K562 (cell line): ENCODE measurements around the gene RHOB.

Experiments
- BCOR ChIP-seq: fragments of 450-650 bp; IDR thresholded peaks from 2 replicates; pipeline ENCODE4 v1.6.1; 2016
- CBX5 ChIP-seq: IDR thresholded peaks from 2 replicates; pipeline ENCODE4 v1.6.1; 2014; ENCODE audit warnings: low read depth, borderline replicate concordance
- CTCF ChIP-seq, 3 experiments: IDR thresholded peaks in 2 of 3; conservative IDR thresholded peaks in 1 of 3; 2 replicates each; pipeline ENCODE4 v1.5.1; 2011 to 2012; ENCODE audit warnings: low read length in 3 of 3, mild to moderate bottlenecking in 3 of 3, control low read depth in 2 of 3, improper control_type of control experiment in 1 of 3, inconsistent platforms in 1 of 3, low read depth in 1 of 3, mixed read lengths in 1 of 3, moderate library complexity in 1 of 3; ENCODE audit not compliant: insufficient read depth in 2 of 3
- ETV6 ChIP-seq, 3 experiments: fragments of 150-350 bp in 1 of 3; sonication (generic) in 1 of 3; formaldehyde crosslinking in 1 of 3; IDR thresholded peaks; 2 replicates each; pipeline versions ENCODE4 v1.6.1 to v1.8.0; 2014 to 2022; ENCODE audit warnings: borderline replicate concordance in 2 of 3, low read depth in 2 of 3, antibody characterized with exemption in 1 of 3, low read length in 1 of 3, mild to moderate bottlenecking in 1 of 3, missing genetic modification reagents in 1 of 3
- HIVEP1 ChIP-seq: fragments of 250-450 bp; sonication (Bioruptor Pico); IDR thresholded peaks from 2 replicates; pipeline ENCODE4 v1.4.0; 2020; ENCODE audit warnings: mild to moderate bottlenecking
- NCOR1 ChIP-seq: fragments of 450-650 bp; IDR thresholded peaks from 2 replicates; pipeline ENCODE4 v1.6.1; 2016; ENCODE audit warnings: mild to moderate bottlenecking, moderate library complexity
- NRF1 ChIP-seq, 2 experiments: fragments of 450-650 bp; IDR thresholded peaks in 1 of 2; conservative IDR thresholded peaks in 1 of 2; 2 replicates each; pipeline ENCODE4 v1.6.1; 2014; ENCODE audit warnings: mild to moderate bottlenecking in 2 of 2
- POLR2AphosphoS5 ChIP-seq: IDR thresholded peaks from 2 replicates; pipeline ENCODE4 v1.6.1; 2011; ENCODE audit warnings: mild to moderate bottlenecking, low read depth, low read length, moderate library complexity; ENCODE audit not compliant: control insufficient read depth, insufficient read depth
- RAD21 ChIP-seq, 2 experiments: fragments of 250-450 bp in 1 of 2; fragments of 450-650 bp in 1 of 2; sonication (Bioruptor Pico) in 1 of 2; formaldehyde crosslinking in 1 of 2; IDR thresholded peaks in 1 of 2; conservative IDR thresholded peaks in 1 of 2; 2 replicates each; pipeline versions ENCODE4 v1.4.0 to v1.8.0; 2020 to 2022; ENCODE audit warnings: mild to moderate bottlenecking in 2 of 2, moderate library complexity in 1 of 2
- TAF1 ChIP-seq: IDR thresholded peaks from 2 replicates; pipeline ENCODE4 v1.6.1; 2011; ENCODE audit warnings: mild to moderate bottlenecking, low read length, moderate library complexity; ENCODE audit not compliant: insufficient read depth, control insufficient read depth, severe bottlenecking; ENCODE audit errors: extremely low read depth
- TRIM28 ChIP-seq: fragments of 450-650 bp; IDR thresholded peaks from 2 replicates; pipeline ENCODE4 v1.6.1; 2017
- ZNF518B ChIP-seq: fragments of 250-450 bp; sonication (Bioruptor Pico); IDR thresholded peaks from 2 replicates; pipeline ENCODE4 v1.5.0; 2021; ENCODE audit warnings: mild to moderate bottlenecking, moderate library complexity
- TF ChIP-seq, protein P1 (sequence below): IDR thresholded peaks from 2 replicates; pipeline ENCODE4 v1.6.1; 2014; ENCODE audit warnings: antibody characterized with exemption

DNA sequence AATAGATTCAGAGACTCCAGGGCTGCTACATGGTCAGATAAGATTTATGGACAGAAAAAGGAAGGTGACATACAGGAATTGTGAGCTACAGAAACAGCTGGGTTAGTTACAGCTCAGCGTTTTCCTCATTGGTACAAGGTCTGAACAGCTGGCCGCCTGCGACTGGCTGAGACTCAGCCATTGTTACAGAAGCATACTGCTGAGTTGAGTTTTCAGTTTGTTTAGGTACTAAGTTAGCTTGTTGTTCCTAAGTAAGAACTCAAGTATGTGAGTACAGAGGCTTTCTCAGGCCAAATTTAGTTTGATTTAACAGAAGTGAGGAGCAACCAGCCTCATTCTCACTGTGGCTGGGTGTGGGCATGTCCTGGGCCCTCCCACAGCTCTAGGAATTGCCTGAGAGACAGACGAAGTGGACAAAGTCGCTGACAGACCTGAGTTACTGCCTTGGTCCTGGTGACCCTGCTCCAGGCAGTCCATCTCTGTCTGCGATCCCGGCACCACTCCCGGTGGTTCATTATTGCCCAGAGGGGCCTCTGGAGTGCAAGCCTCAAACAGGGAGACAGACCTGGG, 27.8 kb upstream of the RHOB start:
- TF ChIP-seq POLR2AphosphoS5 (no peak), TAF1 (no peak), ZNF518B (CRISPR knock-in tag) (no peak), HIVEP1 (CRISPR knock-in tag) (no peak), BCOR (no peak), RAD21 (CRISPR knock-in tag; conservative IDR thresholded peaks at IDR 0.05 in 1 of 2, IDR thresholded peaks at IDR 0.05 in 1 of 2) (no peak), CBX5 (no peak), NCOR1 (no peak), CTCF (IDR thresholded peaks at IDR 0.05 in 2 of 3, conservative IDR thresholded peaks at IDR 0.05 in 1 of 3; ENCODE audit: insufficient read depth in 2 of 3, low read depth in 1 of 3, low read length in 3 of 3) (no peak), ETV6 (IDR thresholded peaks at IDR 0.05; ENCODE audit: borderline replicate concordance in 1 of 2, low read depth in 2 of 2, low read length in 1 of 2) (no peak), ETV6 (CRISPR knock-in tag; IDR thresholded peaks at IDR 0.05; ENCODE audit: borderline replicate concordance) (no peak), TRIM28 (no peak), NRF1 (conservative IDR thresholded peaks at IDR 0.05 in 1 of 2, IDR thresholded peaks at IDR 0.05 in 1 of 2) (no peak)
- TF ChIP-seq, protein P1, sequence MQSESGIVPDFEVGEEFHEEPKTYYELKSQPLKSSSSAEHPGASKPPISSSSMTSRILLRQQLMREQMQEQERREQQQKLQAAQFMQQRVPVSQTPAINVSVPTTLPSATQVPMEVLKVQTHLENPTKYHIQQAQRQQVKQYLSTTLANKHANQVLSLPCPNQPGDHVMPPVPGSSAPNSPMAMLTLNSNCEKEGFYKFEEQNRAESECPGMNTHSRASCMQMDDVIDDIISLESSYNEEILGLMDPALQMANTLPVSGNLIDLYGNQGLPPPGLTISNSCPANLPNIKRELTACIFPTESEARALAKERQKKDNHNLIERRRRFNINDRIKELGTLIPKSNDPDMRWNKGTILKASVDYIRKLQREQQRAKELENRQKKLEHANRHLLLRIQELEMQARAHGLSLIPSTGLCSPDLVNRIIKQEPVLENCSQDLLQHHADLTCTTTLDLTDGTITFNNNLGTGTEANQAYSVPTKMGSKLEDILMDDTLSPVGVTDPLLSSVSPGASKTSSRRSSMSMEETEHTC, result no peak
